Smooth muscle cell (in vitro differentiated cells): ENCODE results near the gene MMD2. TPM values are rescaled to one million over a fixed set of nuclear protein-coding genes. Genes with fewer than 3 reads are reported as not detected.

Experiments
- DNase-seq: peaks from one replicate; lab custom pipeline; 2025; ENCODE audit not compliant: unreplicated experiment; lab: John Stamatoyannopoulos, UW
- H2AFZ ChIP-seq: fragments of 200-600 bp; sonication (generic); 2 replicates; pipeline ENCODE4 v1.6.0; 2016; ENCODE audit warnings: antibody characterized with exemption, low read depth, mild to moderate bottlenecking
- H3F3A ChIP-seq: fragments of 200-600 bp; sonication (generic); 2 replicates; pipeline ENCODE4 v1.6.0; 2017; ENCODE audit warnings: antibody characterized with exemption, low read depth
- H3K27ac ChIP-seq: fragments of 200-600 bp; sonication (generic); 2 replicates; pipeline ENCODE4 v1.5.1; 2016; ENCODE audit warnings: low read depth, mild to moderate bottlenecking
- H3K27me3 ChIP-seq: fragments of 200-600 bp; sonication (generic); 2 replicates; pipeline ENCODE4 v1.6.1; 2016; ENCODE audit warnings: low read depth, mild to moderate bottlenecking
- H3K36me3 ChIP-seq: fragments of 200-600 bp; sonication (generic); 2 replicates; pipeline ENCODE4 v1.5.1; 2016; ENCODE audit warnings: low read depth
- H3K4me1 ChIP-seq: fragments of 200-600 bp; sonication (generic); 2 replicates; pipeline ENCODE4 v1.5.1; 2016; ENCODE audit warnings: low read depth
- H3K4me2 ChIP-seq: fragments of 200-600 bp; sonication (generic); 2 replicates; pipeline ENCODE4 v1.6.0; 2016; ENCODE audit warnings: mild to moderate bottlenecking
- H3K4me3 ChIP-seq: fragments of 200-600 bp; sonication (generic); 2 replicates; pipeline ENCODE4 v1.5.1; 2016; ENCODE audit warnings: mild to moderate bottlenecking
- H3K79me2 ChIP-seq: fragments of 200-600 bp; sonication (generic); 2 replicates; pipeline ENCODE4 v1.6.0; 2016; ENCODE audit warnings: low read depth, mild to moderate bottlenecking
- H3K9ac ChIP-seq: fragments of 200-600 bp; sonication (generic); 2 replicates; pipeline ENCODE4 v1.6.0; 2016; ENCODE audit warnings: low read depth
- H3K9me3 ChIP-seq: fragments of 200-600 bp; sonication (generic); replicated peaks from 2 replicates; pipeline ENCODE4 v1.5.1; 2016; ENCODE audit warnings: low read depth
- H4K20me1 ChIP-seq: fragments of 200-600 bp; sonication (generic); 2 replicates; pipeline ENCODE4 v1.6.0; 2016; ENCODE audit warnings: low read depth
- CTCF ChIP-seq: fragments of 200-600 bp; sonication (generic); IDR thresholded peaks from 2 replicates; pipeline ENCODE4 v1.5.1; 2017; ENCODE audit warnings: borderline replicate concordance, mild to moderate bottlenecking, antibody characterized with exemption; ENCODE audit not compliant: insufficient read depth, poor library complexity, severe bottlenecking
- WGBS: methylation state at CpG from one replicate; pipeline ENCODE4 v1.1.7; 2016; ENCODE audit warnings: low lambda C conversion rate; 5-methylcytosine and 5-hydroxymethylcytosine counted together
- polyA plus RNA-seq: library from polyadenylated mRNA; unstranded; fragments of >200 nt; fragmentation: Nextera tagmentation; extraction: Ambion mirVana; gene quantifications from 2 replicates; pipeline ENCODE4 v1.2.1, GENCODE V29; 2016
- total RNA-seq: library from RNA; depleted of rRNA; stranded (reverse); fragments of >200 nt; gene quantifications from 2 replicates; pipeline ENCODE4 v1.2.3, GENCODE V29; 2014

Gene MMD2
- total and polyA plus RNA-seq, 2 experiments from 2014 or later: not detected

DNA sequence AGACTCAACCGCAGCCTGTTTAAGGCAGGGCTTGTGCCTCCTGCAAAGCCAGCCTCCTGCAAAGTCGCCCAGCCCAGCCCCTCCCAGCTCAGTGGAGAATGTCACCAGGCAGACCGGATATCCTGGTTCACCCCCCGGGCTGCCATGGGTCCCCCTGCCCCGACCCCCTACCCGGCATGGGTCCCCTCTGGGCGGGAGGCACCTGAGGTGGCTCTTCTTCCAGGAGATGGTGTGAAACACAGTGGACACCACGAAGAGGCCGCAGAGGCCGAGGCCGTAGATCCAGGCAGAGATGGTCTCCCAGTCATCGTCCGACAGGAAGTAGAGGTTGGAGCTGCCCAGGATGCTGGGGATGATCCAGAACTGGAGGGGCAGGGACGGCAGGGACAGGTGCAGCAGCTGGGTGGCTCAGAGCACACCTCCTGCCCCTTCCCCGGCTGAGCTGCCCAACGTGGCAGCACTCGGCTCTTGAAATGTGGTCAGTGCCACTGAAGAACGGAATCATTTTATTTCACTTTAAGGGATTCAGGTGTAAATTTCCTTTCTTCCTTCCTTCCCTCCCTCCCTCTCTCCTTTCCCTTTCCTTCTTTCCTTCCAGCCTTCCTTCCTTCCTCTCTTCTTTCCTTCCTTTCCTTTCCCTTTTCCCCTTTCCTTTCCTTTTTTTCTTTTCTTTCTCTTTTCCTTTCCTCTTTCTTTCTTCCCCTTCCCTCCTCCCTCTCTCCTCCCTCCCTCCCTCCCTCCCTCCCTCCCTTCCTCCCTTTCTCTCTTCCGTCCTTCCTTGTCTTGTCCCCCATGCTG lies 38.8 kb downstream of the MMD2 start:
- Histone ChIP-seq H3K79me2 (no peaks in the 10 kb centered on the region), H3K36me3 (no peaks in the 10 kb centered on the region), H4K20me1 (no peaks in the 10 kb centered on the region), H3K4me3 (no peak overlapping the region), H3K4me1 (no peaks in the 10 kb centered on the region), H3K9me3 (no peaks in the 10 kb centered on the region), H2AFZ (no peak overlapping the region), H3K27ac (no peak overlapping the region), H3F3A (no peaks in the 10 kb centered on the region), H3K4me2 (no peak overlapping the region), H3K9ac (no peak overlapping the region), H3K27me3 (no peaks in the 10 kb centered on the region)
- WGBS: 84% methylated on average over 18 of the region's 19 CpGs
- TF ChIP-seq CTCF: no peak
- no peak for DNase-seq

DNA sequence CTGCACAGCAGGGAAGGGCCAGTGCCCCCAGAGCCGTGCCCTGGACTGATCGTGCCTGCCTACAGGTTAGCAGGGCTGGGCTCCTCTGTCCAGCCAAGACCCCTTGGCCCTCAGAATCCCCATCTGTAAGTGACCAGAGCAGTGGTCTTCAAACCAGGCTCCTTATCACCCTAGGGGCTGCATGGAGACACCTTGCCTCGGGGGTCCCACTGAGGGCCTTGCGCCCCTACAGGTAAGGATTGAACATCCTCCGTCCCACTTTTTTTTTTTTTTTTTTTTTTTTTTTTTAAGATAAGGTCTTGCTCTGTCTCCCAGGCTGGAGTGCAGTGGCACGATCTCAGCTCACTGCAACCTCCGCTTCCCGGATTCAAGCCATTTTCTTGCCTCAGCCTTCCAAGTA lies 42.9 kb downstream of the MMD2 start:
- TF ChIP-seq CTCF: no peak
- H3K27me3 ChIP-seq: no peaks in the 10 kb centered on the region
- H3F3A ChIP-seq: no peaks in the 10 kb centered on the region
- no peaks in the 10 kb centered on the region for H3K9me3 ChIP-seq
- H3K4me1 ChIP-seq: no peaks in the 10 kb centered on the region
- H3K9ac ChIP-seq: no peak overlapping the region
- no peak for DNase-seq
- no peak overlapping the region for H3K4me3 ChIP-seq
- H2AFZ ChIP-seq: no peak overlapping the region
- no peaks in the 10 kb centered on the region for H3K36me3 ChIP-seq
- no peaks in the 10 kb centered on the region for H4K20me1 ChIP-seq
- H3K79me2 ChIP-seq: no peaks in the 10 kb centered on the region
- WGBS: 76% methylated on average over 7 of the region's 8 CpGs
- H3K27ac ChIP-seq: no peak overlapping the region
- H3K4me2 ChIP-seq: no peak overlapping the region

DNA sequence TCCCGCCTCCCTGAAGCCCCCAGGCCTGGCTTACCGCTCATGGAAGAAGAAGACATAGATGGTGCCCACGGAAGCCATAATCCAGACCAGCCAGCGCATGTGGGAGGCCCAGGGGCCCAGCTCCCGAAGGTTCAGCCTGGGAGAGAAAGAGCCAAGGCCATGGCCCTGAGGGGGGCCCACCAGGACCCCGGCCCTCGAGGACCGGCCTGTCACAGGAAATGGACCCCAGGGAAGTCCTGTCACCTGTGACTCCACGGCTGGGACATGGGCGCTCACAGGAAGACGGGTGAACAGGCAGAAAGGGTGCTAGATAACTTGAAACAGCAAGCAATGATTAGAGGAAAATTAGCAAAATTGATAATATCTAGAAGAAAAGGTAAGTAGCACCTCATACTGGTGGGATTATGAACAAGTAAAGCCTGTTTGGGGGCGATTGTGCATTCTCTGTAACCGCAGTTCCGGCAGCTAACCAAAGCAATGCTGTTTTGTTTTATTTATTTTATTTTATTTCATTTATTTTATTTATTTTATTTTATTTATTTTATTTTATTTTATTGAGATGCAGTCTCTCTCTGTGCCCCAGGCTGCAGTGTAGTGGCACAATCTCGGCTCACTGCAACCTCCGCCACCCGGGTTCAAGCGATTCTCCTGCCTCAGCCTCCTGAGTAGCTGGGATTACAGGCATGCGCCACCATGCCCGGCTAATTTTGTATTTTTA lies 47.7 kb downstream of the MMD2 start:
- H3K27me3 ChIP-seq: no peaks in the 10 kb centered on the region
- no peak overlapping the region for H3K27ac ChIP-seq
- H3F3A ChIP-seq: no peaks in the 10 kb centered on the region
- TF ChIP-seq CTCF: no peak
- H2AFZ ChIP-seq: no peak overlapping the region
- no peak for DNase-seq
- no peak overlapping the region for H3K4me3 ChIP-seq
- H3K9ac ChIP-seq: no peak overlapping the region
- no peaks in the 10 kb centered on the region for H3K4me1 ChIP-seq
- no peaks in the 10 kb centered on the region for H3K79me2 ChIP-seq
- no peaks in the 10 kb centered on the region for H3K9me3 ChIP-seq
- whole genome bisulfite sequencing: 96% methylated on average over 20 of the region's 20 CpGs
- H3K4me2 ChIP-seq: no peak overlapping the region
- H3K36me3 ChIP-seq: no peaks in the 10 kb centered on the region
- no peaks in the 10 kb centered on the region for H4K20me1 ChIP-seq
